ENCODE data around the gene SFPQ. TPM values are rescaled to one million over a fixed set of nuclear protein-coding genes. Genes with fewer than 3 reads are reported as not detected.

The SFPQ gene
- total RNA-seq, 1 experiment from 2014 or later, result 169 TPM

DNA sequence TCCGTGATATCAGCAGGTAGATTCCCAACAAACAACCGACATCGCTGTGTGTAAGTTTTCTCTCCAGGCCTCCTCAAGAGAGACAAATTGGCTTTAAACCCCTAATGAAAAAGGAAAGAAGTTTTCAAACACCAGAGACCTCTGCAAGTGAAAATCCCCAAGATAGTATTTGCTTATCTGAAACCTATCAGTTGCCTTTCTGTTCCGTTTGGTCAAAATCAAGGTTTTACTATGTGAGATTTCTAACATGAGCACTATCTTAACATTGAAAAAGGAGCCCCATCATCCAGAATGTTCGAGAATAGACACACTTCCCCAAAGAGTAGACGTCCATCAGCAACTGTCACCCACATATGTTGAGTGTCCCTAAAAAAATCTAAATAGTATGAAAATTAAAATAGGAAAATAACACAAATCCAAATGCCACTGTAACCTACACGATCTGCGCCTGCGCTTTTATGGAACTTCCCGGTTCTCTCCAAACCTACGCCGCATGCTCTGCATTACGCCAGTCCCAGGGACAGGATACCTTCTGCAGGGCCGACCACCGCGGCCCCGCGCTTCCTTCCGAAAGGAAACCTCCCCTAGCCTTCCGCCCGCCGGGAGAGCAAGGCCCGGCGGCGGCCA lies 1.4 kb downstream of the SFPQ start:
- in situ Hi-C loops (cut with HindIII; ENCODE audit: low pct_unique_long_range_greater_than_20kb, low sequenced_read_pairs), result no loop called here
- DNase-seq (ENCODE audit: low read depth, low spot score), result no peak

DNA sequence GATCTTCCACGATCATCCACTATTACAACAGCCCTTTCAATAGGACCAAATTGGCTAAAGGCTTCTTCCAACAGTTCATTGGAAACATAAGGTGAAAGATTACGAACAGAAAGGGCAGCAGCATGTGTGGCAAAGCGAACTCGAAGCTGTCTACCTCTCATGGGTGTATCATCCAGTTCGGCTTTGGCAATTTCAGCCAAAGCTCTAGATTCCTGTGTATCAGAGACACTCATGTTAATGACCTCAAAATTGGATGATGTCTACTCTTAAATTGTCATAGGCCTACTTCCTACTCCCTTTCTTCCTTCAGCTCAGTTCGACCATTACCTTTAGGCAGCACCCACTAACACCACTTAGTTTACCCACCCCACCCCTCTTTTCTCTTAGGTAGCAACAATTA lies 2.2 kb downstream of the SFPQ start:
- in situ Hi-C loops (cut with HindIII; ENCODE audit: low pct_unique_long_range_greater_than_20kb, low sequenced_read_pairs), result no loop called here
- DNase-seq (ENCODE audit: low read depth, low spot score), result no peak

DNA sequence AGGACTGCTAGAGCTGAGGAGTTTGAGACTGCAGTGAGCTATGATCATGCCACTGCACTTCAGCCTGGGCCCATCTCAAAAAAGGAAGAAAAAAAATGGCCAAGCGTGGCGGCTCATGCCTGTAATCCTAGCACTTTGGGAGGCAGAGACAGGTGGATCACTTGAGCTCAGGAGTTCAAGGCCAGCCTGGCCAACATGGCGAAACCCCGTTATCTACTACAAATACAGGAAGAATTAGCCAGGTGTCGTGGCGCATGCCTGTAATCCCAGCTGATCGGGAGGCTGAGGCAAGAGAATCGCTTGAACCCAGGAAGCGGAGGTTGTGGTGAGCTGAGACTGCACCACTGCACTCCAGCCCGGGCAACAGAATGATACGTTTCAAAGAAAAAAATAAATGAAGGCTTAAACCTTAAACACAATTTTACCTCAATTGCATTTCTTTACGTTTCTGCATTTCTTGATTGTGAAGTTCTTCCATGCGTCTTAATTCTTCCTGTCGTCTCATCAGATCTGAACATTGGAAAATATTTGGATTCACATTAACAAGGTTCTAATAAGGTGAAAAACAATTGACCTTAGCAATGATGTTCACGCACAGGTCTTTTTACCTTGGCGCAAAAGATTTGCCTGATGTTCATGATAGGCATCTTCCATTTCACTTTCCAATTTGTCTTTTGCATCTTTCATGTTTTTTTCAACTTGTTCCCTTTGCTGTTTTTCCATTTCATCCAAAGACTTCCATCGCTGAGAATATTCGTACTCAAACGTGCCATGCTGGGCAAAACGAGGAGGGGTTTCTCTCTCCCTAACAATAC lies 4.2 kb downstream of the SFPQ start:
- in situ Hi-C loops (cut with HindIII; ENCODE audit: low pct_unique_long_range_greater_than_20kb, low sequenced_read_pairs), result no loop called here
- no peak for DNase-seq (ENCODE audit: low read depth, low spot score)

DNA sequence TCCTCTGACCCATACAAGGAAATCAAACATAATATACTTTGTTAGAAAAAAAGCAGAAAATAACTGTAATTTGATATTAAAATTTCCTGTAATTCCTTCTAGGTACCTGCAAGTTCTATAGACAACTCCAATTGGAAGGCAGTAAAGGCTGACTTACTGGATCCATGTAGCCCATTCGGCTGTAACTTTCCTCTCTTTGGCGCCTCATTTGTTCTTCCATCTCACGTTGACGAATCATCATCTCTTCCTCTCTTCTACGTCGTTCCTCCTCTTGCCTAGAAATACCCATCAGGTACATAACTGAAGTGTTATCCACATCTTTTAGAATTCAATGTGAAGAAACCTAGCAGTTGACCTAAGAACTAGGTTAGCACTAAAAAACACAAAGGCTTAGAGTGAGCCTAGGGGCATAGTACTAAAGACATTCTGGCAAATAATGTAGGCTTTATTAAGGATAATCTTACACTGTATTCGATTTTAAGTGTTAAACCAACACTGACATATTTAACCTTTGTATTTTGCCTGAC lies 5.1 kb downstream of the SFPQ start:
- in situ Hi-C loops (cut with HindIII; ENCODE audit: low pct_unique_long_range_greater_than_20kb, low sequenced_read_pairs), result no loop called here

DNA sequence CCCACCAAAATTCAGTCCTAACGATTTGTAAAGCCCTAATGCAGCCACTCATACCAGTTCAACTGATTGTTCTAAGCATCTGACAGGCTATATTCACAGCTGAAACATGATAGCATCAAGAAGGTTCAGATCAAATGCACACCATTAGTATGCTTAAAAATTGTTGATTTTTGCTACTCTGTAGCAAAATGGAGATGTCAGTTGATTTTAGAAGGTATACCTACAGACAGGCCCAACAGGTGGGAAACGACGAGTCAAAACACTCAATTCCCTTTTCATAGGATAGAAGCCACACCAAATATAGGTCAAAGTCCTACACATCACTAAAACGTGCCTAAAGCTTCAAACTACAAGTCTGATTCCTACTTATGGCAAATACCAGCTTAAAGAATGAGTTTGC lies 6.7 kb downstream of the SFPQ start:
- in situ Hi-C loops (cut with HindIII; ENCODE audit: low pct_unique_long_range_greater_than_20kb, low sequenced_read_pairs), result no loop called here

More for the DNA sequence above, 5.1 kb downstream of the SFPQ start:
- DNase-seq (ENCODE audit: low read depth, low spot score), result no peak

DNA sequence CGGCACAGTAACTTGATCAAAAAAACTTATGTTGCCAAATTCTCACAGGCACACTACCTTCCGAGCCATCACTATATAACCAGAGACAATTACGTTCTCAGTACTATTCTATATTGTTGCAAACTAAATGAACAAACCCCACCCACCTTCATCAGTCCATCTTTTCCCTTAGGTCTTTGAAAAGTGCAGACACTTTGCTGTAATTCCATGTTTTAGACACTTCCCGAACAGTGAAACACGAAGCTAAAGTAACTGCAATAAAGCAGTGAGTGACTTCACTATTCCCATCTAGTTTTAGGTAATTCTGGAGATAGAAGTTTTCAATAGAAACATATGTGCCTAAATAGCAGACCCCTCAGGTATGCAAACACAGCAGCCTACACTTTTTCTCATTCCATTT lies 7.7 kb downstream of the SFPQ start:
- in situ Hi-C loops (cut with HindIII; ENCODE audit: low pct_unique_long_range_greater_than_20kb, low sequenced_read_pairs), result no loop called here
- no peak for DNase-seq (ENCODE audit: low read depth, low spot score)

More for the DNA sequence above, 6.7 kb downstream of the SFPQ start:
- DNase-seq (ENCODE audit: low read depth, low spot score), result no peak

DNA sequence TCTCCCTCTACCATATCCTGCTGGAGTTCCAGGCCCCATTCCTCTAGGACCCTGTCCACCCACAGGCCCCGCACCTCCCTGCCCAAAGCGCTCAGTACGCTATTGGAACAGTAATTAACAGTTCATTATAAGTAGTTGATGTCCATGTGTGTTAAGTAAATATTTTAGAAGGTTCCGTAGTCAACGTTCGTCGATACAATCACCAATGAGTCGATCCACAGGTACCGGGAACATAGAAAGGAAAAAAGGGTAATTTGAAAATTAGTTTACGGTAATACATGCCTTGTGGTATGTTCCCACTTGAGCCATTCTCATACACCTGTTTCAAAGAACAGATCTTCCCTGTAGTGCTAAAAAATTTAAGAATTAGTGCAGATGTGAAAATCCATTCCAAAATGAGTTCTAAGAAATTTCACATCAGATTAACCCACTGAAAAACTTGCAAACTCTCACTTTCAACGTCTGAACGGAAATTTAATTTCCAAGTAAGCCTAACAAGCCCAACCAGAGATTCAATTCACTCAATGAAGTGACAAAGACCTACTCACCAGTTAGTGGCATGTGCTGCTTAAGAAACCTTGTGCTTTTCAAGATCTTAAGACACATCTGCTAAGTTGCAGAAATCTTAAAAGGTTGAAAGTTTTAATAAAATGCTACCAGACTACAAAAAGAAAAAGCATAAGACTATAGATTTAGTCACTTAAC lies 8.3 kb downstream of the SFPQ start:
- in situ Hi-C loops (cut with HindIII; ENCODE audit: low pct_unique_long_range_greater_than_20kb, low sequenced_read_pairs), result no loop called here
- no peak for DNase-seq (ENCODE audit: low read depth, low spot score)

DNA sequence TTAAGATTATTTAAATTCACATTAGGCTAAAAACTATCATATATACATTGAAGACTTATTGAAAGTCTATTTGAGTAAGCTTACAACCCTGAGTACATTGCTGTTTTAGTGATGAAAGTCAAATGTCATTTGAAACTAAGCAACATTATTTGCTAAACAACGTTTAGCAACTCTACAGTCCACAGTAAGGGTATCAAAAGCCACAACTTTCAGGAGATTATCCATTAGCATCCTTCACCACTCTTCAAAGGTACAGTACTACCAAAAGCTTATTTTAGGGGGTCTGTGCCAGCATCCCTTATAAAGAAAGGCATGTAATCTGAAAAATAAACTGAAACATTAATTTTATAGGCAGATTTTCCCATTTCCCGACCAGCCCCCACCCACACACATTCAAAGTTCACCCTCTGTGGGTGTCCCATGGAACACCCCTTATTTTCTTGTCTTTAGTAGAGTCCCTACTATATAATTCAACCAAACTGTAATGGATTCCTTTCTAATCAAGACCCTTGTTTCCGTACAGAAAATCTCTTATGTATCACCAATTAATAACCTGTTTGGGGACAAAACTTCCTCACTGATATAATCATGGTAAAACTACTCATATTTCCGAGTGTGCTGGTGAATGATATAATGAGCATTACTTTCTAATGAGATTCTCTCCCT lies 11.0 kb downstream of the SFPQ start:
- in situ Hi-C loops (cut with HindIII; ENCODE audit: low pct_unique_long_range_greater_than_20kb, low sequenced_read_pairs), result no loop called here
- no peak for DNase-seq (ENCODE audit: low read depth, low spot score)

DNA sequence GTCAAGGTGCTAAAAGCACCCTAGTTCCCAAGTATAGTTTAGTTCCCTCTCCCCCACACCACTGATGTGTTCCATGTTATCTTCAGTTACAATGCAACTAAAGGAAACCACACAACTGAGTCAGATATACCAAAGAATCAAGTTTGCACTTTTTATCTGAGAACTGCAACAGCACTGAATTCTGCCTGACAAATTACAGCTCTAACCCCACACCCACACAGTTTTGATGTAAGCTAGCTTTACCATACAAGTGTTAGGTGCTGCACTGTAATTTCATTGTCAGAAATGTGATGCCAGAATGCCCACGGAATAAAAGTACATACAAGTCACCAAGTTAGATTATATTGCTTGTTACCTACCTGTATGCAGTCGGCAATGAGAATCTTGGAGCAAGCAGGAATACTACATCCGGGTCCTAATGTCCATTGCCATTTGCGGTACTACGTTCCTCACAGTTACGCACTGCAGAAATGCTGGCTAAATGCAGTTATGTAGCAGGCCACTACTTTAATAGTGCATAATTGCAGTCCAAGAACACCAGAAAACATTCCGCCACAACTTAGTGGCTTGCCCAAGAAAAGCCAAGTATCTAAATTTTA lies 12.1 kb downstream of the SFPQ start:
- in situ Hi-C loops (cut with HindIII; ENCODE audit: low pct_unique_long_range_greater_than_20kb, low sequenced_read_pairs), result no loop called here
- DNase-seq (ENCODE audit: low read depth, low spot score), result no peak

DNA sequence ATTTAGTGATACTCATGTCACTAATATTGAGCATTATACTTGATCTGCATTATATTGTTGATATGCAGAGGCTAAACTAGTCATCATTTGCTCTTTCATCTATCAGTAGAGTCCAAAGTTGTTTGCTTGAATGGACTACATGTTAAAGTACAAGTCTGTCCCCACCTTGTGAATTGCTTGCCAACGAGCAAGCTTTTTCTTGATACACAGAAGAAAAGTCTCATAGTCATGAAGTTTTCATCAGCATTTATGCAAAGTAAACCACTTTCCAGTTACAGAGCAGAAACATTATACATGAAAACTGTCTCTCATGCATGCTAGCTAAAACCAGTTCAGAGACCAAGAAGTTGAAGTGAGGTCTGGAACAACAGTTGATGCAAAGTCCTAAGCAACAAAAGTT lies 13.0 kb downstream of the SFPQ start:
- in situ Hi-C loops (cut with HindIII; ENCODE audit: low pct_unique_long_range_greater_than_20kb, low sequenced_read_pairs), result no loop called here

DNA sequence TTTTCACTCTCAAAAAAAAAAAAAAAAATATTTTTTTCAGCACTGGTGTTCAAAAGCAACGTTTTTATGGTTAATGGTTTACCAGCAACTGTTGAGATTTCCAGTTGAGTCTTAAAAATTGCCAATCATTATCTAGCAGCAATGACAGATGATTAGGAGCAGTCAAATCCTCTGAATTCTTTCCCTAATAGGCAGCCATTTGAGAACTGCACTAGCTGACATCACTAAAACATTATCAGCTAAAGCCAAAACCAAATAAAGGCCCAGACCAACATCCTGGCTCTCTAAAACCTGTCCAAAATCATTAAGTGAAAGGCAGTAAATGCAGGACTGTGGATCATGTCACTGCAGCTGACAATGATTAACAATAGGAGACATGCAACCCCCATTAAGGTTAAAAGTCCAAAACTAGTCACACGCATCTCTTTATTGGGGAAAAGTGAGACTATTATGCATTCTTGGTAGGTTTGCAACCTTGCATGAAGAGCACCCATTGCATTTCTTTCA lies 14.0 kb downstream of the SFPQ start:
- DNase-seq (ENCODE audit: low read depth, low spot score), result no peak
- in situ Hi-C loops (cut with HindIII; ENCODE audit: low pct_unique_long_range_greater_than_20kb, low sequenced_read_pairs), result no loop called here

More for the DNA sequence above, 13.0 kb downstream of the SFPQ start:
- DNase-seq (ENCODE audit: low read depth, low spot score), result no peak

DNA sequence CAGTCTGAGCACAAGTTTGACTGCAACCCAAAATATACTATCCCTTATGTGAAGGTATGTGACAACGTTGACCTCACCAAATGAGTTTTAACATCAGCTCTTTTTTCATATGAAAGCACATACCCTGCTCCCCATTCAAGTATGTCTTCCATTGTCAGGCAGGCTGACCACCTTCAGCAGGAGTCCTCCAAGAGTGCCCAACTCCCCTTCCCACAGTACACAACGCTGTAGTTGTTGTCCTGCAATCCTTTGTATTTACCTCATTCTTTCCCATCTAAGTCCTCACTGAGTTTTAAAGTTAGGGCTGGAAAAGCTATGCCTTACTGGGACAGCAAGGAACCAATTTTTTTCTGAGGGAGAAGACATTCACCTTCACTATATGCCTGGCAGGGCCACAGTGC lies 14.7 kb downstream of the SFPQ start:
- no peak for DNase-seq (ENCODE audit: low read depth, low spot score)
- in situ Hi-C loops (cut with HindIII; ENCODE audit: low pct_unique_long_range_greater_than_20kb, low sequenced_read_pairs), result no loop called here

DNA sequence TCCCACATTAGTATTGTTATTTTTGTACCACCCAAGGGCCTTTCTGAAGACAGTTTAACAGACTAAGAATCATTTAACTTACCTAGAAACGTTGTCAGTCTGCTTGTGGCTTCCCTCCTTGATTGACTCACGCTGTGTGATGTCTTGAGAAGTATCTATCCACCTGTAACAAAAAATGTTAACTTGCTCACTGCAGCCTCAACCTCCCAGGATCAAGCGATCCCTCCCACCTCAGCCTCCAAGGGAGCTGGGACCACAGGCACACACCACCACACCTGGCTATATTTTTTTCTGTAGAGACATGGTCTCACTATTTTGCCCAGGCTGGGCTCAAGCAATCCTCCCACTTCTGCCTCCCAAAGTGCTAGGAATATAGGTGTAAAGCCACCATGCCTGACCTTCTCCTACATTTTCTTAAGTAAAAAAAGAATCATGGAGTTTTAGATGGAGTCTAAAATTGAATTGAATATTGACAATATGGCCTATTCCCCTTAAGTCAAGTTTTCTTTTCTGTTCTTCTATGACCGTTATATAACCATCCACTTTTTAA lies 15.6 kb downstream of the SFPQ start:
- DNase-seq (ENCODE audit: low read depth, low spot score), result no peak
- in situ Hi-C loops (cut with HindIII; ENCODE audit: low pct_unique_long_range_greater_than_20kb, low sequenced_read_pairs), result no loop called here

DNA sequence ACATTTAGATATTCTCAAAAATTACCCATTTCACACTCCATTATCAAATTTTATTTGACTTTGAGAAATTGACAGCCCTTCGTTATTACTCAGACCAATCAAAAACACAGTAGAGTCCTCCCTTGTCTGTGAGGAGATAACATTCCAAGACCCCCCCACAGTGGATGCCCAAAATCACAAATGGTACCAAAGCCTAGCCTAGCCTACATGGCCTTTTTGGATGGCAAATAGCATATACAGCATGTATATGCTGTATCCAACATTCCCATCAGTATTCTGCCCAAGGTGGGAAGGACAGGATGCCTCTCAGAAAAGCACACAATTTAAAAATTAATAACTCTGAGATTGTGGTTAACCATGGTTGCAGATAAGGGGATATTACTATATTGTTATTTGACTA lies 17.3 kb downstream of the SFPQ start:
- no peak for DNase-seq (ENCODE audit: low read depth, low spot score)

DNA sequence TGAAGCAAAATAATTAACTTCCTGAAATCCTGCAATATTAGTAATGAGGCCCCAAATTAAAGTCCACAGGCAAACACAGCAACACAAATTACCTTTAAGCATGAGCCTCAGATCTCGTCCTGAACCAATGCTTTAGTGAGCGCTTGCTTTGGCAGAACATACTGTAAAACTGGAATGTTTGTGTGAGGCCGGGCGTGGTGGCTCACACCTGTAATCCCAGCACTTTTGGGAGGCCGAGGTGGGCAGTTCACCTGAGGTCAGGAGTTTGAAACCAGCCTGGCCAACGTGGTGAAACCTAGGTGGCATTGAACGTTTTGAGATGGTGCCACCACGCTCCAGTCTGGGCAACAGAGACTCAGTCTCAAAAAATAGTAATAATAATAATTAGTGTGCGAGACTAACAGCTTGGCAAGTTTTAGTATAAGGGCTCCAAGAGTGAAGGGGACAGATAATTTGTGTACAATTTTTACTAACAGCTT lies 17.8 kb downstream of the SFPQ start:
- in situ Hi-C loops (cut with HindIII; ENCODE audit: low pct_unique_long_range_greater_than_20kb, low sequenced_read_pairs), result no loop called here
- DNase-seq (ENCODE audit: low read depth, low spot score), result no peak

More for the DNA sequence above, 17.3 kb downstream of the SFPQ start:
- in situ Hi-C loops (cut with HindIII; ENCODE audit: low pct_unique_long_range_greater_than_20kb, low sequenced_read_pairs), result no loop called here

DNA sequence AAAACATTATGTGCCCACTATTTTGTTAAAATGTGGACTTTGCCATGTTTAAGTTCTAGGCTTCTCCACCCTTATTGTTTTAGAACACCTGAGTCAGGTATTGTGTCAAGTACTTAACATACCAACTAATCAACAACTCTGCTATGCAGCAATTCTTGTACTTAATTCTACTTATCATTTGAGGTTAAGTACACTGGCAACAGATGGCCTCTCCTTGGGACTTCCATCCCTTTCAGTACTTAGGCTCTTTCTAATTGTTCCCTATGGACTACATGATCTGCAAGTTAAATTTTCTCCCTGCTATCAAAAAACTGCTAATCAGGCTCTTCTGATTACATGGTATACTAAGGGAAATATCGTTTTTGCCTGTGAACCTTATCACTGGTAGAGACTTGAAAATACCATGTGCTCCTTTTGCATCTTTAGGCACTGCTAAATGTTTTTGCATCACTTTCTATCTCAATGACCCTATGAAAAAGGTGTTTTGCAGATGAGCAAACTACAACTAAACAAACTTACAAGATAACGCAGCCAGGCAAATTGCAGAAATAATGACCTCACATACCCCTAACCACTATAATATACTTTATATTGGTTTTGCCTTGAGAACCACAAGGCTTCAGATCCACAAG lies 18.9 kb downstream of the SFPQ start:
- in situ Hi-C loops (cut with HindIII; ENCODE audit: low pct_unique_long_range_greater_than_20kb, low sequenced_read_pairs), result no loop called here
- no peak for DNase-seq (ENCODE audit: low read depth, low spot score)

DNA sequence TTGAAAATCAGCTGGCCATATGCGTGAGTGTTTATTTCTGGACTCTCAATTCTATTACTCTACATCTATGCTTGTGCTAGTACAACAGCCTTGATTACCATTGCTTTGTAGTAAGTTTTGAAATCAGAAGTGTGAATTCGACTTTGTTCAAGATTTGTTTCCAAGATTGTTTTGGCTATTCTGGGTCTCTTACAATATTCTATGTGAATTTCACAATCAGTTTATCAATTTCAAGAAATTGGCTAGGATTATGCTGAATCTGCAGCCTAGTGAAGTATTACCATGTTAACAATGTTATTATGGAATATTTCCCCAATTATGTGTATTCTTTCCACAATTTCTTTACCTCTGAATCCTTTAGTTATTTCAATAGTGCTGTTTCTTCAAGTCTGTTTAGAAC lies 19.5 kb downstream of the SFPQ start:
- in situ Hi-C loops (cut with HindIII; ENCODE audit: low pct_unique_long_range_greater_than_20kb, low sequenced_read_pairs), result no loop called here
- no peak for DNase-seq (ENCODE audit: low read depth, low spot score)

Data from SK-MEL-5 (cell line).